NB4 (cell line): ENCODE measurements around the gene ARHGAP28.

ENCODE experiments used
- CTCF ChIP-seq: IDR thresholded peaks from one replicate; pipeline ENCODE4 v1.5.1; 2012; ENCODE audit warnings: low read depth, low read length
- MYC ChIP-seq: IDR thresholded peaks from 2 replicates; pipeline ENCODE4 v1.6.1; 2011; ENCODE audit warnings: low read depth, low read length
- POLR2A ChIP-seq: IDR thresholded peaks from 2 replicates; pipeline ENCODE4 v1.6.1; 2011; ENCODE audit warnings: mild to moderate bottlenecking; ENCODE audit not compliant: insufficient read length; ENCODE audit errors: extremely low read depth
- TF ChIP-seq, protein P1 (sequence below): IDR thresholded peaks from 2 replicates; pipeline ENCODE4 v1.6.1; 2011; ENCODE audit warnings: low read depth, low read length

DNA sequence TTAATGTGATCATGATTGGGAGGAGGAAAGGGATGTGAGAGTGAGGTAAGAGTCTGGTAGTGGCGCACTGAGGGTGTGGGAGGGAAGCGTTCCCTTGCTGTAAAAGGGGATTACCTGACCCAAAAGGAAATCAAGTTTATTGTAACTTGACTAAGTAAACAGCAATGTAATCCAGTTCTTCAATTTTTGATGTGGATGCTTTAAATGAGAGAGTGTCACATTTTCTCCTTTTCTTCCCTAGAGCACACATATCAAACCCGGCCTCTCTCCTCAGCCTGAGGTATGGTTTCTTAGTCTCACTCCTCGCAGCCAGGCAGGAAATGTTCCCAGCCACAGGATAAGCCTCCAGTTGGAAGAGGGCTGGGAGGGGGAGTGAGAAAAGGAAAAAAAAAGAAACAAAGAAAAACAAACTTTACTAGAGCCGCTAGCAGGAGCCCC, 688 bp upstream of the ARHGAP28 start:
- TF ChIP-seq POLR2A (no peak), CTCF (no peak), MYC (no peak)
- TF ChIP-seq, protein P1, sequence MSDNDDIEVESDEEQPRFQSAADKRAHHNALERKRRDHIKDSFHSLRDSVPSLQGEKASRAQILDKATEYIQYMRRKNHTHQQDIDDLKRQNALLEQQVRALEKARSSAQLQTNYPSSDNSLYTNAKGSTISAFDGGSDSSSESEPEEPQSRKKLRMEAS: no peak
